GM19238 (cell line): Measurements from ENCODE around the gene LSM14A.
A peak's percentile ranks its signal among the peaks of the same experiment; 100 is the strongest.

Source experiments
- DNase-seq: peaks from one replicate; pipeline ENCODE4 v3.0.0; 2011; ENCODE audit warnings: low spot score; ENCODE audit not compliant: insufficient read length

The LSM14A gene

DNA sequence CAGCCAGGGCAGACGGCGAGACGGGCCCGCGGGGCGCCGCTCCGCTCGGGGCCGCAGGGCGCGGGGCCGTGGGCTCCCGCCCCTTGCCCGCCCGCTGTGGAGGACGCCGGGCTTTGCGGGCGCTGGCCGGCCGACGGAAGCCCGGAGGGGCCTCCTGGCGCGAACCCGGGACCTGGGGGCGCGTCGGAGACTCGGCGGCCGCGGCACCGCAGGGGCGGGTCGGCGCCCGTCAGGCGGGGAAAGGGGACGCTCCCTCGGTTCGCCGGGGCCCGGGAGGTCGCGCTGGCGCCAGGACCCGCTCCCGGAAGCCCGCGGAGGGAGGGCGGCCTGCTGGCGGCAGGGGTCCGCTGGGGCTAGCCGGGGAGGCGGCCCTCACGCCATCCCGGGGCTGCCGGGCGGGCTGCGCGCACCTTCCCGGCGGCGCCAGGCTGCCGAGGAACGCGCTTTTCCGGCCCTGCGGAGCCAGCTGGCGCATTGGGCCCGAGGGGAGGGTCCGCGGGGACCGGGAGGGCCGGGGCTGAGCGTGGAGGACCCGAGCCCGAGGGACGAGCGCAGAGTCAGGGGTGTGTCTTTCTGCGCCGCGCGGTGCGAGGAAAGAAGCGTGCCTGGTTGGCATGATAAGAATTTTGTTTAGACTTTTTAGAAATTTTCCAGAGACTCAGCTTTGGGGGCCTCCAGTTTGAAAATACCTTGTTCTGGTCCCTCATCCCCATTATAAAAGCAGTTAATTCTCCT, 82.6 kb downstream of the LSM14A start:
- peak; percentile 54 for DNase-seq

DNA sequence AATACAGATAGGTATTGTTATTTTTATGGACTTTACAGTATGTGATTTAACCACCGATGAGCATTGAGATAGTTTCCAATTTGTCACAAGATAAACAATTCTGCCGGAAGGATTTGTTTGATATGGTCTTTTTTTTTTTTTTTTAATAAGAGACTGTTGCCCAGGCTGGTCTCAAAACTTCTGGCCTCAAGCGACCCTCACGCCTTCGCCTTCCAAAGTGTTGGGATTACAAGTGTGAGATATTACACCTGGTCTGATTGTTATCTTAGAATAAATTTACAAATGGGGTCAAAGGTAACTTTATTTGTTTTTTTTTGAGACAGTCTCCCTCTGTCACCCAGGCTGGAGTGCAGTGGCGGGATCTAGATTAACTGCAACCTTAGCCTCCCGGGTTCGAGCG, 83.2 kb downstream of the LSM14A start:
- DNase-seq: no peak

- no peak for DNase-seq
These were observed 84.7 kb downstream of the LSM14A start for GRCh38 chr19:34256835-34257558.

GRCh38 chr19:34257559-34257924, 85.2 kb downstream of the LSM14A start:
- no peak for DNase-seq

GRCh38 chr19:34259367-34260095, 87.2 kb downstream of the LSM14A start:
- DNase-seq: no peak

DNA sequence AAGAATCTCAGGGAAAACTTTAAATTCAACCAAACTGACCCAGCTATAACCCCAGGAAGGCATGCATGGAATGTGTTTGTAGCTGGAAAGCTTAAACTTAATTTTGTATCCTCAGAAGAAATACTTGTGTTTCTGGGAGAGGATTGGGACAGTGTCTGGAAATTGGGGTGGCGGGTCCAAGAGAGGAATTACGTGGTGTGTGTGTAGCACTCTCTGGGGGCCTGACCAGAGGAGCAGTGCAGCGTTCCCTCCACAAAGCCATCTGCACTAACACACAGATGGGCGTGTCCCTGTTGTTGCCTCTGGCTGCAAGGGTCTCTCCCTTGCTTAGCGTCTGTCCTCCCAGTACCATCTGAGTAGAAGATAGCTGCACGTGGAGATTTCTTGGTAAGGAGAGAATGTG, 88.5 kb downstream of the LSM14A start:
- DNase-seq: no peak

GRCh38 chr19:34261334-34262109, 89.2 kb downstream of the LSM14A start:
- DNase-seq: no peak

- DNase-seq: no peak
These were observed 91.5 kb downstream of the LSM14A start for GRCh38 chr19:34263745-34264237.

DNA sequence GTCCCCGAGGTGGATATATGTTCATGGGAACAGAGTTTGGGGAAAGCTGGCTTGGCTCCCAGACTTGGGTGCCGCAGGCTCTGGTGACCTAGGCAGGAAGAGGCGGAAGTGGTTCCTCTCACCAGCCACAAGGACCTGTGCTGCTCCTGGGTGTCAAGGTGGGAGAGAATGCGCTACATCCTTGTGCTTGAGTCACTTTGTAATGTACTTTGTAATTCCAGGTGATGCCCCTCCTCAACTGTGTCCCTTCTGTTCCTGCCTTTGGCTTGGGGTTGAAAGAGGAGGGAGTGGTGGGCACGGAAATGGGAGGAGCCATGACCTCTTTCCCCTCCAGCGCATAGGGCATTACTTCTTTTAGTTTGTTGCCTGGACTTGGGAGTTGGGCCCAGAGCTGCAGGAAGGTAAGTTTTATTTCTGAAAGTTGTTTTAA, 92.9 kb downstream of the LSM14A start:
- DNase-seq: no peak

- no peak for DNase-seq
These were observed 96.8 kb downstream of the LSM14A start for GRCh38 chr19:34269081-34269480.

- DNase-seq: no peak
These were observed 97.2 kb downstream of the LSM14A start for GRCh38 chr19:34269489-34269888.

GRCh38 chr19:34269968-34270621, 97.8 kb downstream of the LSM14A start:
- peak; percentile 45 for DNase-seq

GRCh38 chr19:34273121-34273520, 100.8 kb downstream of the LSM14A start:
- no peak for DNase-seq

GRCh38 chr19:34274284-34274826, 102.1 kb downstream of the LSM14A start:
- no peak for DNase-seq

DNA sequence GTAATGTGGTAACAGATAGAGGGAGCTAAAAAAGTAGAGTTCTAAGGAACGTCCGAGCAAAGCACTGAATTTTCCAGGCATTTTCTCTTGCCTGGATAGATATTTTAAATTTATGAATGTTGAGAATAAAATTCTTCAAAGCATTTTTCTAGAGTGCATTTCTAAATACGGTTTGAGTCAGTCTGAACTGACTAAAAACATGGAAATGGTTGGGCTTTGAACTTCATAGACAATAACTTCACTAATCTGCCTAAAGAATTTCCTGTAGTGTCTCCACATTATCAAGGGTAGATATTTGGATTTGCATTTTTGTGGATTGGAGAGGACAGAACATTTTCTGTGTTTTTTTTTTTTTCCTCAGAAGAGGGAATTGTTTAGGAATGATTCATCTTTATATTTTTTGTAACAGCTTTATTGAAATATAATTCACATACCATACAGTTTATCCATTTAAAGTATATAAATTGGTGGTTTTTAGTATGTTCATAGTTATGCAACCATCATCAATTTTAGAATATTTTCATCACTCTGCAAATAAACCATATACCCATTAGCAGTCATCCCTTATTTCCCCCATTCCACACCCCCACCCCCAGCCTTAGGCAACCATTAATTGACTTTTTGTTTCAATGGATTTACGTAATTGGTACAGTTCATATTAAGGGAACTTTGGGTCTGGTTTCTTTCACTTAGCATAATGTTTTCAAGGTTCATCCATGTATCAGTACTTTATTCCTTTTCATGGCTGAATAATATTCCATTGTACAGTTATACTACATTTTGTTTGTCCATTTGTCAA, 102.7 kb downstream of the LSM14A start:
- no peak for DNase-seq

DNA sequence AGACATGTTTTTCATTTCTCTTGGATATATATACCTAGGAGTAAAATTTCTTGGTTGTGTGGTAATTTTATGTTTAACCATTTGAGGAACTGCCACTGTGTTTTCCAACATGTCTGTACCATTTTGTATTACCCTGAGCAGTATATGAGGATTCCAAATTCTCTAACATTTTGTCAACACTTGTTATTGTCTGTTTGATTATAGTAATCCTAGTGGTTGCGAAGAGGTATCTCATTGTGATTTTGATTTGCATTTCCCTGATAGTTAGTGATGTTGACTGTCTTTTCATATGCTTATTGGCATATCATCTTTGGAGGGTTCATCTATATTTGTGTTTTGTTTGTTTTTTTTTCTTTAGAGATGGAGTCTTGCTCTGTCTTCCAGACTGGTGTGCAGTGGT, 103.4 kb downstream of the LSM14A start:
- DNase-seq: no peak

- no peak for DNase-seq
These were observed 104.3 kb downstream of the LSM14A start for GRCh38 chr19:34276614-34277013.

DNA sequence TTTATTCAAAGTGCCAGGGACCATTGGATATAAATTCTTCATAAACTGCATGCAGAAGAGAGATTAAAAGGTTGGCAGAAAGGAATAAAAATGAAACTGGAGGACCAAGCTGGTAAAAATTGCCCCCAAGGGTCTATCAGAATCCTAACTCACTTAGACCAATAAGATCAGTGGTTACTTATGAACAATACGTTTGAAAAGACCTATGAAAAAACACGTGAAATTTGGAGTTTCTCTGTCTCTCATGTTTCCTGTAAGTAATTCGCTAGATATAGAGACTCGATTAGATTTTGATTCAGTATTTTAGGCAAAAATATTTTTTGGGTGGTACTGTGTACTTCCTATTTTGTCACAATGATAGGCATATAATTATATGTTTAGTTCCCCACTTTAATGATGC, 104.9 kb downstream of the LSM14A start:
- DNase-seq: no peak

DNA sequence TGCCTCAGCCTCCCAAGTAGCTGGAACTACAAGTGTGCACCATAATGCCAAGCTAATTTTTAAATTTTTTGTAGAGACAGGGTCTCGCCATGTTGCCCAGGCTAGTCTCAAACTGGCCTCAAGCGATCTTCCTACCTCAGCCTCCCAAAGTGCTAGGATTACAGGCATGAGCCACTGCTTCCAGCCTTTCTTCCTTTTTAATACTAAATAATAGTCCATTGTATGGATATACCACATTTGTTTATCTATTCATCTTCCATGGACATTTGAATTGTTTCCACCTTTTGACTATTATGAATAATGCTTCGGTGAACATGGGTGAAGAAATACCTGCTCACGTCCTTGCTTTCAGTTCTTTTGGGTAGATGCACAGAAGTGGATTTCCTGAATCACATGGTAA, 106.5 kb downstream of the LSM14A start:
- DNase-seq: no peak
